Activated T-cell treated with anti-CD3 and anti-CD28 coated beads, Interleukin-2, amount 50 U/mL, for 72 hours (primary cell): ENCODE measurements around the gene PTGES. TPM values are rescaled to one million over a fixed set of nuclear protein-coding genes. Genes with fewer than 3 reads are reported as not detected.

Experiments
- ATAC-seq, 2 donors: fragments of 150-1000 bp; cut with Tn5 transposase; replicated peaks in 1 of 2; 2 replicates each; pipeline ENCODE4 v1.10.0; 2021; ENCODE audit warnings: moderate library complexity in 2 of 2, mild to moderate bottlenecking in 1 of 2
- DNase-seq, 2 donors: peaks; one replicate each; pipeline ENCODE4 v3.0.0; 2021 to 2022; ENCODE audit warnings: mixed read lengths in 1 of 2
- H3K27ac Mint-ChIP-seq: one replicate; pipeline ENCODE4 v1.8.0; 2022; ENCODE audit warnings: mild to moderate bottlenecking, moderate library complexity, mixed read lengths
- H3K27me3 Mint-ChIP-seq: one replicate; pipeline ENCODE4 v1.8.0; 2022; ENCODE audit warnings: low read depth, mixed read lengths
- H3K36me3 Mint-ChIP-seq, 2 donors: one replicate each; pipeline ENCODE4 v1.8.0; 2022; ENCODE audit warnings: mixed read lengths in 2 of 2, mild to moderate bottlenecking in 1 of 2; ENCODE audit not compliant: insufficient read depth in 2 of 2
- H3K4me1 Mint-ChIP-seq: one replicate; pipeline ENCODE4 v1.8.0; 2022; ENCODE audit warnings: low read depth, mixed read lengths
- H3K4me3 Mint-ChIP-seq, 2 donors: one replicate each; pipeline ENCODE4 v1.8.0; 2022; ENCODE audit warnings: mild to moderate bottlenecking in 2 of 2, mixed read lengths in 2 of 2, moderate library complexity in 2 of 2
- H3K9me3 Mint-ChIP-seq, 2 donors: one replicate each; pipeline ENCODE4 v1.8.0; 2022; ENCODE audit warnings: mixed read lengths in 2 of 2
- total RNA-seq, 2 donors: library from RNA; stranded (reverse); gene quantifications; one replicate each; pipeline ENCODE4 v1.2.3, GENCODE V29; 2022

Gene PTGES
- total RNA-seq, 2 donors from 2014 or later: 0.48 to 0.74 TPM

DNA sequence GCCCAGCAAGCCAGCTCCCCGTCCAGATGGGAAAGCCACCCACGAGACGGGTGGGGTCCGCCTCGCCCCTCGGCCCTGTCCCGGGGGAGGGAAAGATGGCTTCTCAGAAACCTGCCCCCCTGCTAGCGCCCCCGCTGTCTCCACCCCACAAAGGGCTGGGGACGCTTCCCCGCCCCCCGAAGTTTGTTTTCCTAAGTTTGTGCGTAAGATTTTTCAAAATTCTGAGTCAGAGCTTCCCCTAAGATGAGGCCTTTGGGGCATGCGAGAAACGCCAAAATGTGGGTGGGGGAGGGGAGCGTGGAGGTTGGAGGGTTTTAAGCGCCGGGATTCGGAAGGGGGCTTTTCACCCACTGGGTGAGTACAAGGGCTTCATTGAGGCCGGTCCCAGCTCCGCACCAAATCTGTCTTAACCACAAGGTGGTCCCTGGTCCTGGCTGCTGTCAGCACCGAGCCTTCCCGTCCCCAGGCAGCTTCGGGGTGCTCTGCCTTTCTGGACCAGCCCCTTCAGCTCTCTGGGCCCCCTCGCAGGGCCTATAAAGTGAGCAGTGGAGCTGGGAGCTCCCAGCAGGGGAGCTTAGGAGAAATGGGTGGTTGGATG lies 55.1 kb downstream of the PTGES start:
- ATAC-seq (peak; percentile 74 to 79), DNase-seq (peak; percentile 49 to 56)
- Mint-ChIP-seq H3K4me1 (peaks cover 5% of the 10 kb centered on the region), H3K36me3 (no peaks in the 10 kb centered on the region), H3K27me3 (peaks cover 34% of the 10 kb centered on the region), H3K27ac (peak overlapping the region; percentile 73), H3K4me3 (peak overlapping the region; percentile 70 to 72), H3K9me3 (no peaks in the 10 kb centered on the region)

DNA sequence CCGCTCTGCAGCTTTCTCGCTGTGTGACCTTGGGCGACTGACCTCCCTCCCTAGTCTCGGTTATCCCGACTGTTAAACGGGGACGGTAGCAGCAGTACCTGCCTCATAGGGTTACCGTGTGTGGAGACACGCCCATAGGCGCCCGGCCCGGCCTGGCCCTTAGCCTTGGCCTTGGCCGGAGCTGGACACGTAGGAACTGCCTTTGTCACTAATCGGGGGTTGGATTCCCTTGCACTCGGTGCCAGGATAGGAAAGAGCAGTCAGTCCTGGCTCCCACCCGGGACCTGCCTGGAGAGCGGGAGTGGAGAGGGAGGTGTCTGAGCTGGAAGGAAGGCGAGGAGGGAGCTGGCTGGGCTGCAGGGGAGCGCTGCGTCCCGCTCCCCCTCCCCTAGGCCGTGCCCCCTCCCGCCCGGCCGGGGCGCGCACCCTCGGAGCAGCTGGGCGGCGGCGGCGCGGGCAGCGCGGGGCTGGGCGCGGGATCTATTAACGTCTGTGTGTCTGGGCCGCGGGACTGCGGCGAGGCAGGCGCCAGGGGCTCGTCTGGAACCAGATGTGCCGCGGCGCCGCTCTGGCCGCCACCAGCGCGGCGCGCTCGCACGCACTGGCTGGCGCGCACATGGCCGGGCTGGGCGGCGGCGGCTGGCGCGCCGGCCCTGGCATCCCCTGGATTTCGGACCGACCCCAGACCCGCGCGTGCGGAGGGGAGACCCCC lies 55.7 kb downstream of the PTGES start:
- Mint-ChIP-seq H3K9me3 (no peaks in the 10 kb centered on the region), H3K27ac (peak overlapping the region; percentile 70), H3K27me3 (peaks cover 34% of the 10 kb centered on the region), H3K4me1 (peaks cover 5% of the 10 kb centered on the region), H3K4me3 (peak overlapping the region; percentile 90), H3K36me3 (no peaks in the 10 kb centered on the region)
- ATAC-seq (peak; percentile 77 to 82), DNase-seq (peak; percentile 40 to 41)

DNA sequence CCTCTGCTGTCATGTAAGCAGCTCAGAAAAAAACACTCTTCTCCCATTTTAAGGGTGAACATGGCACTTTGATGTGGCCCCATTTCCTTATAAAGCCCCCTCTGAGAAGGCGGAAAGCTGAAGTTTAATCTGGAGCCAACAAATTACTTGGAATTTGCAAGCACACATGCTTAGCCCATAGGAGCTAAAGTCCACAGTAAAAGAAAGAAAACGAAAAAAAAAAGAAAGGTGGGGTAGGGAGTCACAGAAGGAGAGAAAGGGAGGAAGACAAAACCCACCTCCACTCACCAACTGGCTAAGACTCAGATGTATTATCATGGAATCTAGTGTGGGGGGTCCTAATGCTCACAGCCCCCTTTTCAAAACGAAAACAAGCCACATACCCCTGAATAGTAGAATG lies 57.0 kb downstream of the PTGES start:
- Mint-ChIP-seq H3K27me3 (peaks cover 32% of the 10 kb centered on the region), H3K27ac (no peak overlapping the region), H3K4me1 (peaks cover 5% of the 10 kb centered on the region), H3K36me3 (no peaks in the 10 kb centered on the region), H3K4me3 (peak overlapping the region in 1 of 2 donors; percentile 43), H3K9me3 (no peaks in the 10 kb centered on the region)
- ATAC-seq (no peak), DNase-seq (no peak)

DNA sequence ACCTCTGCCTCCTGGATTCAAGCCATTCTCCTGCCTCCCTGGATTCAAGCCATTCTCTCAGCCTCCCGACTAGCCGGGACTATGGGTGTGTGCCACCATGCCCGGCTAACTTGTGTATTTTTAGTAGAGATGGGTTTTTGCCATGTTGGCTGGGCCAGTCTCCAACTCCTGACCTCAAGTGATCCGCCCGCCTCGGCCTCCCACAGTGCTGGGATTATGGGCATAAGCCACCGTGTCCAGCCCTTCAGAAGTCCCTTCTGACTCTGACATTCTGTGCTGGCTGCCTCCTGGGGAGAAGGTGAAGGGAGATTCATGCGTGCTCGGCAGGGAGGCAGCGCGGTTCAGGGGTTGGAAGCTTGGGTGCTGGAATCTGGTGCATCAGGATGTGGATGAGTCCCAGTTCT lies 58.6 kb downstream of the PTGES start:
- Mint-ChIP-seq H3K4me3 (no peak overlapping the region), H3K27me3 (peaks cover 27% of the 10 kb centered on the region), H3K9me3 (no peaks in the 10 kb centered on the region), H3K4me1 (peaks cover 5% of the 10 kb centered on the region), H3K27ac (no peak overlapping the region), H3K36me3 (no peaks in the 10 kb centered on the region)
- DNase-seq (no peak), ATAC-seq (no peak)

DNA sequence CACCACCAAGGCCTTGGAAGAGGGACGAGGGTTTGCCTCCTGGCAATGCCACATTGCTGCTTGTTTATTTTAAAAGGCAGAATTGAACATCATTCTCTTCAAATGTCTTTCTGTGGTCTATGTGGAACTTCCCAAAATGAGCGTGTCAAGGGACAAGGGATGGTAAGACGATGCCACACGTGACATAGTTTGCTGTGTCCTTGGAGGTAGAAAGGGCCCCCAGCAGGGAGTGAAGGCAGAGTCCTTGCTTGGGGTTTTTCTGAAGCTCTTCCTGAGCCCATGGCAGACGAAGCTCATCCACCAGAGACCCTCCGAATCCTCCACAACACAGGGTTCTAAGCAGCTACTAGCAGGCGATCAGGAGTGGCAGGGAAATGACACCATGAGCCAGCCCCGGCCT lies 59.1 kb downstream of the PTGES start:
- Mint-ChIP-seq H3K27me3 (peaks cover 27% of the 10 kb centered on the region), H3K36me3 (no peaks in the 10 kb centered on the region), H3K4me3 (no peak overlapping the region), H3K27ac (no peak overlapping the region), H3K4me1 (peaks cover 5% of the 10 kb centered on the region), H3K9me3 (no peaks in the 10 kb centered on the region)
- ATAC-seq: no peak
- no peak for DNase-seq

DNA sequence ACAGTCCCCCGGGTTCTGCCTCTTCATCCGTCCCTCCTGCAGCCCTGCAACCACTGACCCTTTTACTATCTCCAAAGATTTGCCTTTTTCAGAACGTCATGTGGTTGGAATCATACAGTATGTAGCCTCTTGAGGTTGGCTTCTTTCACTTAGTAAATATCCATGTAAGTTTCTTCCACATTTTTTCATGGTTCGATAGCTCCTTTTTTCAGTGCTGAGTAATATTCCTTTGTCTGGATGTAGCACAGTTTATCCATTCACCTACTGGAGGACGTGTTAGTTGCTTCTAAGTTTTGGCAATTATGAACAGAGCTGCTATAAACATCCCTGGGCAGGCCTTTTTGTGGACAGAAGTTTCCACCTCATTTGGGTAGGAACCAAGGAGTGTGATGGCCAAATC lies 60.3 kb downstream of the PTGES start:
- Mint-ChIP-seq H3K27ac (no peak overlapping the region), H3K4me3 (no peak overlapping the region)
- DNase-seq: no peak

More for the DNA sequence above, 60.3 kb downstream of the PTGES start:
- no peak for ATAC-seq
- Mint-ChIP-seq H3K36me3 (no peaks in the 10 kb centered on the region), H3K4me1 (peaks cover 5% of the 10 kb centered on the region), H3K27me3 (peaks cover 27% of the 10 kb centered on the region), H3K9me3 (no peaks in the 10 kb centered on the region)

Other genes starting within 250 kb of the PTGES start
- under 1 TPM in 1 of 2 donors, not detected in 1; 0.31 TPM for gene C9orf50, start 131.9 kb downstream of the PTGES start, total RNA-seq
- gene NTMT1, start 126.9 kb downstream of the PTGES start, total RNA-seq: 10 to 100 TPM; 39.3 to 51.9 TPM
- gene ASB6, start 110.9 kb downstream of the PTGES start, total RNA-seq: 10 to 100 TPM; 16.9 to 20.2 TPM
- gene PRRX2, start 87.4 kb downstream of the PTGES start, total RNA-seq: 1 to 10 TPM; 3.3 to 6.1 TPM
- 10 to 100 TPM; 19.9 to 32.0 TPM for gene TOR1B, start 50.1 kb upstream of the PTGES start, total RNA-seq
- 10 to 100 TPM; 47.0 to 49.3 TPM for gene TOR1A, start 71.1 kb upstream of the PTGES start, total RNA-seq
- gene C9orf78, start 82.2 kb upstream of the PTGES start, total RNA-seq: 10 to 100 TPM; 44.6 to 51.7 TPM
- 10 to 100 TPM; 74.4 to 77.9 TPM for gene USP20, start 82.4 kb upstream of the PTGES start, total RNA-seq